ENCODE data around the gene CDC42BPA. TPM values are rescaled to one million over a fixed set of nuclear protein-coding genes. Genes with fewer than 3 reads are reported as not detected.

Gene CDC42BPA
- polyA plus RNA-seq, 1 donor from 2014 or later = 22.9 TPM

DNA sequence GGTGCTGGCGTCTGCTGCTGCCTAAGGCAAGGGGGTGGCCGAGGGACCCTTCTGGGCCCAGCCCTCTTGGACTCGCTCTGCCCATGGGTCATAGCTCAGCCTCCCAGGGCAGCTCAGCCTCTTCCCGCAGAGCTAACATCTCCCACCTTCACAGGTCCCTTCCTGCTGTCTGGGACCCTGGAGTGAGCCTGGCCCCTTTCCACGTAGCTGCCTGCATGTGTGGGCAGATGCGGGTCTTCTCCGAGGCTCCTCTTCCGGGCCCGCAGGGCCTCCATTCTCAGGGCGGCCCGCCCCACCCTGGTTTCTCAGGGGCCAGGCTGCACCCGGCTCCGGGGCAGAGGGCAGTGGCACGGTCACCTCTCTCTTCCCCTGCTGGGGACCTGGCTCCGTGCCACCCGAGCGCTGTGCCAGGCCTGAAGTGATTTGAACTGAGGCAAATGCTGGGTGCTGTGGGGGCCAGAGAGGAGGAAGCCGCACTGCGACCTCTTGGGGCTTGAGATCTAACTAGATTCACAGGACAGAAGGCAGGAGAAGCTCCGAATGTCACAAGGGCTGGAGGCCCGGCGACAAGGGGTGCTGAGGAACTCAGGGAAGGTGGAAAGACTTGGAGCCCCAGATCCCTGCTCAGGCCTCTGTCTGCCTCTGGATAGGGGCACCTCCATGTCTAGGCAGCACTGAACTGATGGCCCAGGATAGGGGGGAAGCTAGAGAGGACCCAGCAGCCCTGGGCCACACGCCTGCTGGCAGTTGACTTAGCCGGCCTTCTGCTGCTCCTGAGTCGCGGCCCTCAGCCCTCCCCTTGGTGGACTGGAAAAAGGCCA, 337.5 kb downstream of the CDC42BPA start:
- H3K4me3 ChIP-seq (ENCODE audit: low read length) = no peak overlapping the region

DNA sequence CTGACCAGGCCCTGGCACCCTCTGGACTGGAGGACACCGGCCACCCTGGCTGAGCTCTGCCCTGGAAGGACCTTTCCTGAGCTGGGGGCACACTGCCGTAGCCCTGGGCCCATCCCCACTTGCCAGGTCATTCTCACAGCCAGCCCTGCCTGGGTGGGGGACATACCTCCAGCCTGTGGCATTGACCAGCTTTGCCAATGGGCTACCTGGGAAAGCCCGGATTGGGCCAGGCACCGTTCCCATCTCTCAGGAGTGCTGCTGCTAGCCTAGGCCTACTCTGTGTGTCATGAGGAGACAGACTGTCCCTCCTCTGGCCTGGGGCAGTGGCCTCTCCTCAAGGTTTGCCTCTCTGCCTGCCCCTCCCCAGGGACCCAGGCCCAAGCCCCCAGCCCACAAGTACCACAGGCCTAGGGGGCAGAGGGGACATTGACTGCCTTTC, 338.2 kb downstream of the CDC42BPA start:
- Histone ChIP-seq H3K4me3 (ENCODE audit: low read length) (no peak overlapping the region), H3K9me2 (ENCODE audit: insufficient read depth, low read length) (no peaks in the 10 kb centered on the region), H3K27me3 (ENCODE audit: insufficient read depth, low read depth, low read length) (no peaks in the 10 kb centered on the region), H3F3A (ENCODE audit: insufficient read depth, low read length, poor library complexity, severe bottlenecking) (no peaks in the 10 kb centered on the region), H3K9me3 (ENCODE audit: low read length) (no peaks in the 10 kb centered on the region), H3K36me3 (ENCODE audit: insufficient read depth, low read length) (no peaks in the 10 kb centered on the region), H4K20me1 (ENCODE audit: insufficient read depth) (no peaks in the 10 kb centered on the region), H2AFZ (ENCODE audit: low read depth, low read length) (no peak overlapping the region), H3K27ac (ENCODE audit: low read length) (no peak overlapping the region), H3K79me2 (replicated peaks; ENCODE audit: insufficient read depth, low read length) (no peaks in the 10 kb centered on the region), H3K9ac (ENCODE audit: low read length) (no peak overlapping the region), H3K4me2 (ENCODE audit: low read length) (no peak overlapping the region)
- no peak for TF ChIP-seq MXI1 (conservative IDR thresholded peaks at IDR 0.05; ENCODE audit: poor library complexity, severe bottlenecking)
- no peak for TF ChIP-seq TAF1 (IDR thresholded peaks at IDR 0.05; ENCODE audit: low read depth)
- TF ChIP-seq RAD21 (conservative IDR thresholded peaks at IDR 0.05) = no peak
- TF ChIP-seq EP300 (conservative IDR thresholded peaks at IDR 0.05; ENCODE audit: poor library complexity, severe bottlenecking) = no peak

More for the DNA sequence above, 337.5 kb downstream of the CDC42BPA start:
- no peak overlapping the region for H3K27ac ChIP-seq (ENCODE audit: low read length)
- H3K4me2 ChIP-seq (ENCODE audit: low read length) = no peak overlapping the region
- no peaks in the 10 kb centered on the region for H3K36me3 ChIP-seq (ENCODE audit: insufficient read depth, low read length)
- no peak overlapping the region for H3K9ac ChIP-seq (ENCODE audit: low read length)
- no peaks in the 10 kb centered on the region for H3K9me3 ChIP-seq (ENCODE audit: low read length)
- no peaks in the 10 kb centered on the region for H3K27me3 ChIP-seq (ENCODE audit: insufficient read depth, low read depth, low read length)
- H3K79me2 ChIP-seq (replicated peaks; ENCODE audit: insufficient read depth, low read length) = no peaks in the 10 kb centered on the region
- no peak overlapping the region for H2AFZ ChIP-seq (ENCODE audit: low read depth, low read length)
- no peaks in the 10 kb centered on the region for H3K9me2 ChIP-seq (ENCODE audit: insufficient read depth, low read length)
- TF ChIP-seq, protein P1, sequence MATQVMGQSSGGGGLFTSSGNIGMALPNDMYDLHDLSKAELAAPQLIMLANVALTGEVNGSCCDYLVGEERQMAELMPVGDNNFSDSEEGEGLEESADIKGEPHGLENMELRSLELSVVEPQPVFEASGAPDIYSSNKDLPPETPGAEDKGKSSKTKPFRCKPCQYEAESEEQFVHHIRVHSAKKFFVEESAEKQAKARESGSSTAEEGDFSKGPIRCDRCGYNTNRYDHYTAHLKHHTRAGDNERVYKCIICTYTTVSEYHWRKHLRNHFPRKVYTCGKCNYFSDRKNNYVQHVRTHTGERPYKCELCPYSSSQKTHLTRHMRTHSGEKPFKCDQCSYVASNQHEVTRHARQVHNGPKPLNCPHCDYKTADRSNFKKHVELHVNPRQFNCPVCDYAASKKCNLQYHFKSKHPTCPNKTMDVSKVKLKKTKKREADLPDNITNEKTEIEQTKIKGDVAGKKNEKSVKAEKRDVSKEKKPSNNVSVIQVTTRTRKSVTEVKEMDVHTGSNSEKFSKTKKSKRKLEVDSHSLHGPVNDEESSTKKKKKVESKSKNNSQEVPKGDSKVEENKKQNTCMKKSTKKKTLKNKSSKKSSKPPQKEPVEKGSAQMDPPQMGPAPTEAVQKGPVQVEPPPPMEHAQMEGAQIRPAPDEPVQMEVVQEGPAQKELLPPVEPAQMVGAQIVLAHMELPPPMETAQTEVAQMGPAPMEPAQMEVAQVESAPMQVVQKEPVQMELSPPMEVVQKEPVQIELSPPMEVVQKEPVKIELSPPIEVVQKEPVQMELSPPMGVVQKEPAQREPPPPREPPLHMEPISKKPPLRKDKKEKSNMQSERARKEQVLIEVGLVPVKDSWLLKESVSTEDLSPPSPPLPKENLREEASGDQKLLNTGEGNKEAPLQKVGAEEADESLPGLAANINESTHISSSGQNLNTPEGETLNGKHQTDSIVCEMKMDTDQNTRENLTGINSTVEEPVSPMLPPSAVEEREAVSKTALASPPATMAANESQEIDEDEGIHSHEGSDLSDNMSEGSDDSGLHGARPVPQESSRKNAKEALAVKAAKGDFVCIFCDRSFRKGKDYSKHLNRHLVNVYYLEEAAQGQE (IDR thresholded peaks at IDR 0.05; ENCODE audit: borderline replicate concordance) = no peak
- TF ChIP-seq, protein P2, sequence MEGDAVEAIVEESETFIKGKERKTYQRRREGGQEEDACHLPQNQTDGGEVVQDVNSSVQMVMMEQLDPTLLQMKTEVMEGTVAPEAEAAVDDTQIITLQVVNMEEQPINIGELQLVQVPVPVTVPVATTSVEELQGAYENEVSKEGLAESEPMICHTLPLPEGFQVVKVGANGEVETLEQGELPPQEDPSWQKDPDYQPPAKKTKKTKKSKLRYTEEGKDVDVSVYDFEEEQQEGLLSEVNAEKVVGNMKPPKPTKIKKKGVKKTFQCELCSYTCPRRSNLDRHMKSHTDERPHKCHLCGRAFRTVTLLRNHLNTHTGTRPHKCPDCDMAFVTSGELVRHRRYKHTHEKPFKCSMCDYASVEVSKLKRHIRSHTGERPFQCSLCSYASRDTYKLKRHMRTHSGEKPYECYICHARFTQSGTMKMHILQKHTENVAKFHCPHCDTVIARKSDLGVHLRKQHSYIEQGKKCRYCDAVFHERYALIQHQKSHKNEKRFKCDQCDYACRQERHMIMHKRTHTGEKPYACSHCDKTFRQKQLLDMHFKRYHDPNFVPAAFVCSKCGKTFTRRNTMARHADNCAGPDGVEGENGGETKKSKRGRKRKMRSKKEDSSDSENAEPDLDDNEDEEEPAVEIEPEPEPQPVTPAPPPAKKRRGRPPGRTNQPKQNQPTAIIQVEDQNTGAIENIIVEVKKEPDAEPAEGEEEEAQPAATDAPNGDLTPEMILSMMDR (IDR thresholded peaks at IDR 0.05; ENCODE audit: poor library complexity, severe bottlenecking) = no peak
- TF ChIP-seq SMC3 (conservative IDR thresholded peaks at IDR 0.05; ENCODE audit: poor library complexity) = no peak
- no peak for TF ChIP-seq EZH2 (IDR thresholded peaks at IDR 0.05; ENCODE audit: borderline replicate concordance, insufficient read depth, low read length, poor library complexity, severe bottlenecking)
- TF ChIP-seq EP300 (conservative IDR thresholded peaks at IDR 0.05; ENCODE audit: poor library complexity, severe bottlenecking) = no peak
- no peak for TF ChIP-seq MXI1 (conservative IDR thresholded peaks at IDR 0.05; ENCODE audit: poor library complexity, severe bottlenecking)
- TF ChIP-seq RAD21 (conservative IDR thresholded peaks at IDR 0.05) = no peak
- no peak for TF ChIP-seq TAF1 (IDR thresholded peaks at IDR 0.05; ENCODE audit: low read depth)
- no peak for TF ChIP-seq POLR2AphosphoS5 (IDR thresholded peaks at IDR 0.05)
- no peaks in the 10 kb centered on the region for H3F3A ChIP-seq (ENCODE audit: insufficient read depth, low read length, poor library complexity, severe bottlenecking)
- no peaks in the 10 kb centered on the region for H4K20me1 ChIP-seq (ENCODE audit: insufficient read depth)
